GDM1 (cell line): ENCODE measurements around the gene SCT.
A peak's percentile ranks its signal among the peaks of the same experiment; 100 is the strongest.

Experiments used
- DNase-seq: peaks from one replicate; lab custom pipeline; 2025; lab: John Stamatoyannopoulos, UW

The SCT gene

DNA sequence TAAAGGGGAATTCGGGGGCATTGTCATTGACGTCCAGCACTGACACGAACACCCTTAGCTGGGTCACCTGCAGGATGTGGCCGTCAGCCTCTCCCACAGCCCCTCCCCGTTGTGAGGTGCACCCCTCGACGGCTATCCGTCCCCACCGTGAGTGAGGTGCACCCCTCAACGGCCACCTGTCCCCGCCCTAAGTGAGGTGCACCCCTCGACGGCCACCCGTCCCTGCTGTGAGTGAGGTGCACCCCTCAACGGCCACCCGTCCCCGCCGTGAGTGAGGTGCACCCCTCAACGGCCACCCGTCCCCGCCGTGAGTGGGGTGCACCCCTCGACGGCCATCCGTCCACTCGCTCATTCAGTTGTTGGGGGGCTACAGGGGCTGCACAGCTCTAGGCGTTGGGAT lies 5.1 kb downstream of the SCT start:
- DNase-seq = no peak

- no peak for DNase-seq
These were observed 5.8 kb downstream of the SCT start for GRCh38 chr11:620935-621814.

DNA sequence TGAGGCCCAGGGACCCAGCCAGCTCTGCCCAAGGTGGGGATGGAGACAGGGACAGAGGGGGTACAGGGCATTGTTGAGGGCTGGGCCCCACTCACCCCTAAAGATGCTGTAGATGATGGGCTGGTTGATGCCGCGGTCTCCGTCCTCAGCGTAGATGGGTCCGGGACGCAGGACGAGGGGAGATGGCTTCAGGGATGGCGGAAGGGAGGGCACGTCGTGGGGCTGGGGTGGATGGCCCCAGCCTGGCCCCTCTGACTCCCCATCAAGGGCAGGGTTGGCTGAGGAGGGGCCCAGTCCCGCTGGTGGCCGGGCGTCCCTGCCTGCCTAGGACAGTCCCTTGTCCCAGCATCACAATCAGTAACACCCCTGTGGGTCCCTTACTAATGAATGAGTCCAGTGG lies 6.8 kb downstream of the SCT start:
- no peak for DNase-seq

- no peak for DNase-seq
These were observed 7.3 kb downstream of the SCT start for GRCh38 chr11:619628-620050.

- no peak for DNase-seq
These were observed 7.9 kb downstream of the SCT start for GRCh38 chr11:618856-619627.

- DNase-seq = no peak
These were observed 8.9 kb downstream of the SCT start for GRCh38 chr11:617912-618682.

GRCh38 chr11:617199-617911 lies 9.6 kb downstream of the SCT start:
- DNase-seq = no peak

DNA sequence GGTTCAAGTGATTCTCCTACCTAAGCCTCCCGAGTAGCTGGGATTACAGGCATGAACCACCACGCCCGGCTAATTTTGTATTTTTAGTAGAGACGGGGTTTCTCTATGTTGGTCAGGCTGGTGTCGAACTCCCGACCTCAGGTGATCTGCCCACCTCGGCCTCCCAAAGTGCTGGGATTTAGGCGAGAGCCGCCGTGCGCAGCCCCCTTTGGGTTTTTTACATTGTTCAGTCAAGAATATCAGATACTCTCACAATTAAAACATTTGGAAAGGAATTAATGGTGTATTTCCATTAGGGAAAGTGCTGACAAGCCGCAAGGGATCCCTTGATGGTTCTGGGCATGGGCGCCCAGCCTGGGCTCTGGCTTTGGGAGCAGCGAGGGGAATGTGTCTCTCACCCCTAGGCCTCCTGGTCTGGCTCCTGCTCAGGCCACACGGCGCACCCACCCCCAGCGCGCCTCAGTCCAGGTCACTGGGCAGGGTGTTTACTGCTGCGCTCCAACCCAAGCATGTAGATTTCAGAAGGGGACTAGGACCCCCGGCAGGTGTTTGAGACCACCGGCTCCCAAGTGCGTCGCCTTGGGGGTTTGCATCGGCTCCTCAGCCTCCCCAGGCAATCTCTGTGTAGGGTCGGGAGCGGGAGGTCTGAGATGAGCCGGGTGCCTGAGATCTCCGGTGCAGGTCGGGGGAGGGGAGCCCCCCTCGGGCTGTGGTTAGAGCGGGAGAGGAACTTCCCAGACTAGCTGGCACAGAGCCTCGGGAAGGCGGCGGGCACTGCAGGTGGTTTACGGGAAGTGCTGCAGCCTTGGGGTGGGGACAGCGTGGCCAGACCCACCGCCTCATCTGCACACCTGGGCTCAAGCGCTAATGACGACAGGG lies 10.4 kb downstream of the SCT start:
- peak; percentile 24 for DNase-seq

DNA sequence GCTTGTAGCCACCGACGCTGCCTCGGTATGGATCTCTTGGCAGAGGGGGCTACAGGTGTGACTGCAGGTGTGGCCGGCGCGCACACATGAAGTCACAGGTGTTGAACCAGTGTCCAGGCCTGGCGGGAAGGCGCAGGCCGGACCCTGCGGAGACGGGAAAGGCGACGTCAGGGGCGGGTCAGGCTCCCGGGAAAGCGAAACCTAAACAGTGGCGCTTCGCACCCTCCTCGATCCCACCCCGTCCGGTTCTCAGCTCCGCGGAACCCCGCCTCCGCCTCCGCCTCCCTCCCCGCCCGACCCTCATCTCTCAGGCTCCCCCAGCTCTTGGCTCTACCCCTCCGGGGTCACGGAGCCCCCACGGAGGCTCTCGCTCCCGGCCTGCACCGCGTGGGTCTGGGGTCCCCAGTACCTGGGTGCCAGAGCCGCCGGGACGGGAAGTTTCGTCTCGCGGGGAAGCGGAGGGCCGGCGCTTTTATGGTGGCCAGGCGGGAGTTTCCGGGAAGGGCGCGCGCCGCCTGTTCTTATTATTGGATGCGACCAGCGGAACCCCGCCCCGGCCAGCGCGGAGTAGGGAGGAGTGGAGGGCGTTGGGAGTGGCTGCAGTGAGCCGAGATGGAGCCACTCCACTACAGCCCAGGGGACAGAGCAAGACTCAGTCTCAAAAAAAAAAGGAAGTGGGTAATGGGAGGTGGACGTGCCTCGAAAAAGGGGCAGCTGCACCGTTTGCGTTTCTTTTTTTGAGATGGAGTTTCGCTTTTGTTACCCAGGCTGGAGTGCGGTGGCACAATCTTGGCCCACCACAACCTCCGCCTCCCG lies 11.3 kb downstream of the SCT start, which contains the start of gene IRF7:
Gene IRF7 (minus strand): TSS at position 447 of the 816 bp plus-strand sequence. CDS start 586 bp downstream, outside the sequence.
- peak; percentile 90 for DNase-seq

DNA sequence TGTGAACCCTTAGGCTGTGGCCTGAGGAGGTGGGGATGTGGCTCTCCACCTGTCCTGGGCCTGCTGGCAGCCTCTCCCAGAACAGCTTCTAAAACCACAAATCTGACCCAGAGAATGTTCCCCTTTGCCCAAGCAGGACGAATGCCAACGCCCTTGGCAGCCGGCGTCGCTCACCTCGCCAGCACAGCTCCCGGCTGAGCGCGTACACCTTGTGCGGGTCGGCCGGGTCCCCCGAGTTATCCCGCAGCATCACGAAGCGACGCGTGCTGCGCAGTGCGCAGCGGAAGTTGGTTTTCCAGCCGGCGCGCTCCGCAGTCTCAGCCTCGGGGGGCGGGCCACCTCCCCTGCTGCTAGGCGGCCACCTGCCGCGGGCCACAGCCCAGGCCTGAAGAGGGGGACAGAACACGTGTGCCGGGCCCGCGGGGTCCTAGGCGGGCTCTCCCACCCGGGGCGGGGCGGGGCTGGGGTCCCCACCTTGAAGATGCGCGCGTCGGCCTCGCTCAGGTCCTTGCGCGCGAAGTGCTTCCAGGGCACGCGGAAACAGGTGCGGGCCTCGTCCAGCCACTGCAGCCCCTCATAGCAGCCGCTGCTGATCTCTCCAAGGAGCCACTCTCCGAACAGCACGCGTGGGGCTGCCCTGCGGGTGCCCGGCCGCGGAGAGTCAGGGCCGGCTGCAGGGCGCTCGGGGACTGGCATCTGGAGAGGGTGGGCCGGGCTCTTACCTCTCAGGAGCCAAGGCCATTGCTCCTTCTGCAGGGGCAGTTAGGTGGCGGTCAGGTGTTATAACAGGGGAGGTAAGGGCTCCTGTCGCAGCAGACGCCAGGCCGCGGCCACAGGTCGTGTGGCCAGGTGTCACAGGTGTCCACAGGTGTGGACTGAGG lies 12.1 kb downstream of the SCT start:
- no peak for DNase-seq

DNA sequence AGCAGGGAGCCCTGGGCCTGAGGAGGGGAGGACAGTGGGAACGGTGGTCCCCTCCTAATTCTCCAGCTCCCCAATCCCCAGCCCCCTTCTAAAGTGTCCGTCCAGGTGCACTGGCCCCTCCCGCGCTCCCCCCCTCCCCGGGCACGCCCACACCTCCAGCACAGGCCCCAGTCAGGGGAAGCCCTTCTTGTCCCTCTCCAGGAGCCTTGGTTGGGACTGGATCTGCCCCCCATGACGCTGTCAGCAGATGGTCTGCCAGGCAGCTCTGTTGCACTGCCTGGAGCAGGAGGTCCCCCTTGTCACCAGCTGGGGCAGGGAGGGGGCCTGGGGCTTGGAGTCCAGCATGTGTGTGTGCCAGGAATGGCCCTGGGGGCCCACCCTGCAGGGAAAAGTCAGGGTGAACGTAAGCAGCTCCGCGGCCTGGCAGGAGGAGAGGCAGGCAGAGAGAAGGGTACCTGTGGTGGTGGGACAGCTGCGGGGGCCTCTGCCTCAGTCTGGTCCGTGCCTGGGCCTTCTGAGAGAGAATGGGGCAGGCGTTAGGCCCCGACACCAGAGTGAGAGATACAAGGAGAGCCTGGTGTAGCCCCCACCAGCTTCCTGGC lies 12.9 kb downstream of the SCT start:
- DNase-seq = no peak

DNA sequence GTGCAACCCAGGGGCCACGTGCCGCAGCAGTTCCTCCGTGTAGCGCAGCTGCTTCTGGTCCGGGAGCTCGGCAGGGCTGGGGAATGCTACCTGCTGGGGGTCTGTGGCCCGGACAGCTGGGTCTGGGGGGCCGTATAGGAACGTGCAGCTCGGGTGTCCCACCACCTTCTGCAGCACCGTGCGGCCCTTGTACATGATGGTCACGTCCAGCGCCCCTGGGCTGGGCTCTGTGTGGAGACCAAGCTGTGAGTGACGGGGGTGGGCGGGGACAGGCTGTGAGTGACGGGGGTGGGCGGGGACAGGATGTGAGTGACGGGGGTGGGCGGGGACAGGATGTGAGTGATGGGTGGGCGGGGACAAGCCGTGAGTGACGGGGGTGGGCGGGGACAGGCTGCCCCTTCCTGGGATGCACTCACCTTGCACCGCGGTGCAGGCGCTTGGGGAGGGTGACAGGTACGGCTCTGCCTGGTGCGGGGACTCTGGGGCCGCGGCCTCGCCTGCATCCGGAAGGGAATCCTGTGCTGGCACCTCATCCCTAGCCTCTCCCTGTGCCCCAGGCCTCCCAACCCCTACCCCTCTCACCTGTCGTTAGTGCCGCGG lies 13.5 kb downstream of the SCT start:
- no peak for DNase-seq

DNA sequence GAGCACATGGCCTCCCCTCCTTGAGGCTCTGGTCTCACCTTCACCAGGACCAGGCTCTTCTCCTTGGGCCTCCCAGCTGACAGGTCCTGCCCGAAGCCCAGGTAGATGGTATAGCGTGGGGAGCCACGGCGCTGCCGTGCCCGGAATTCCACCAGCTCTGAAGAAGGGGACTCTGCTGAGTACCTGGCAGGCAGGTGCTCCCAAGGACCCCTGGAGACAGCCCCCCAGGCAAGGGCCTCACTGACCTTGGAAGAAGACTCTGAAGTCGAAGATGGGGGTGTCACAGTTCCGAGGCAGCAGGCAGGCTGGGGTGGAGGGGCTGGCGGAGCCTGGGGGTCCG lies 14.1 kb downstream of the SCT start:
- no peak for DNase-seq

- no peak for DNase-seq
These were observed 14.6 kb downstream of the SCT start for GRCh38 chr11:612201-612960.

GRCh38 chr11:611001-611996 lies 15.7 kb downstream of the SCT start:
- no peak for DNase-seq
